ENCODE measurements around the gene DIAPH3. TPM values are rescaled to one million over a fixed set of nuclear protein-coding genes. Genes with fewer than 3 reads are reported as not detected.

The DIAPH3 gene
- total RNA-seq, 1 donor from 2014 or later, result 0.32 TPM

DNA sequence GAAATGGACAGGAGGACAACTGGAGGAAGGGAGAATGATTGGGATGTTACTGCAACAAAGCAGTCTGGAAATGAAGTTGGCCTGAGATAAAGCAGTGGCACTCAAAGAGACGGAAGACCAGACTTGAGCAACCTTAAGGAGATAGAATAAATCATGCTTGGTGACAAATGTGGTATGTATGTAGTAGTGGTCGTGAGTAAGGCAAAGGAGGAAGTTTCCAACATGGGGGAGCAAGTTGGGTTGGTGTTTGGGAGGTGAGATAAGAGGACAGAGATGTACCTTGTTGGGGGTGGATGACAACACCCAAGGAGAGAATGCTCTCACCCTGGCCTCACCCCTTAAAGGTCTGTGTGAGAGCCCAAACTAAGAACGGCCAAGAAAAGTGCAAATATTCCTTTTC is 420.5 kb downstream of the DIAPH3 start:
- Histone ChIP-seq H3K36me3 (no peaks in the 10 kb centered on the region), H3K27ac (no peak overlapping the region), H3K27me3 (no peaks in the 10 kb centered on the region), H3K4me3 (no peak overlapping the region), H3K4me1 (no peaks in the 10 kb centered on the region), H3K9me3 (no peaks in the 10 kb centered on the region)
- no peak for DNase-seq (ENCODE audit: low spot score in 2 of 2)
- no peak for TF ChIP-seq CTCF (IDR thresholded peaks at IDR 0.05)
- intact Hi-C loops (cut with DNase I), result no loop called here

DNA sequence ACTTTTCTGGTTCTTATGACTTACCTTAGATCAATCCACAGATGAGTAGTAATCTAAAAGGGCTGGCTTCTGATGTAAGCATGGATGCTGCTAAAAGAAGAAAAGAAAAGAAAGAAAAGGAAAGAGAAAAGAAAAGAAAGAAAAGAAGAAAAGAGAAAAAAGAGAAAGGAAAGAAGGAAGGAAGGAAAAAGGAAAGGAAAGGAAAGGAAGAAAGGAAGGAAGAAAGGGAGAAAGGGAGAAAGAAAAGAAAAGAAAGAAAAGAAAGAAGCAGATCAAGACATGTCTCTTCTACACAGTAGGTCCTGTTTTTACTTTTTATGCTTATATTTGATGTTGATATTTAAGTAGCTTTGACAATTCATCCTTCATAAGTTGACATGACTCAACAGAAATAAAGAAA is 421.3 kb downstream of the DIAPH3 start:
- Histone ChIP-seq H3K4me3 (no peak overlapping the region), H3K4me1 (no peaks in the 10 kb centered on the region), H3K27me3 (no peaks in the 10 kb centered on the region), H3K27ac (no peak overlapping the region), H3K36me3 (no peaks in the 10 kb centered on the region), H3K9me3 (no peaks in the 10 kb centered on the region)
- intact Hi-C loops (cut with DNase I), result no loop called here
- TF ChIP-seq CTCF (IDR thresholded peaks at IDR 0.05), result no peak
- no peak for DNase-seq (ENCODE audit: low spot score in 2 of 2)

DNA sequence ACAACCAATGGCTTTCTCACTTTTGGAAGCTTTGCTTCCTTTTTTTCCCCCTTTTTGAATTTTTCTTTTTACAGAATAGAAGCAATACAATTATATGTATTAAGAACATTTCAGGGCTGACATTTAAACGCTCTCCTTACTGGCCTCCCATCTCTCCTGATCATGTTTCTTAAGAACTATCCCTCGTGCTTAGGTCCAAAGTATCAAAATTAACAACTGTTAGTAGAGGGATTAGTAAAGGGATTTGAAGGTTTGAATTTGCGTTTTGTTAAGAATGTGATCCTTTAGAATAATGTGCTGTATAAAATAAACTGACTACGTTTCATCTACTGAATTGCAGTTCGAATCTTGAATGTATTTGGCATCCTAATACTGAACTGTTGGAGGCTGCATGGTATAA is 424.8 kb downstream of the DIAPH3 start:
- no peak for TF ChIP-seq CTCF (IDR thresholded peaks at IDR 0.05)
- DNase-seq (ENCODE audit: low spot score in 2 of 2), result no peak
- intact Hi-C loops (cut with DNase I), result no loop called here
- no peak overlapping the region for H3K27ac ChIP-seq
- no peaks in the 10 kb centered on the region for H3K27me3 ChIP-seq
- H3K36me3 ChIP-seq, result no peaks in the 10 kb centered on the region
- H3K4me3 ChIP-seq, result no peak overlapping the region
- H3K9me3 ChIP-seq, result no peaks in the 10 kb centered on the region
- no peaks in the 10 kb centered on the region for H3K4me1 ChIP-seq

DNA sequence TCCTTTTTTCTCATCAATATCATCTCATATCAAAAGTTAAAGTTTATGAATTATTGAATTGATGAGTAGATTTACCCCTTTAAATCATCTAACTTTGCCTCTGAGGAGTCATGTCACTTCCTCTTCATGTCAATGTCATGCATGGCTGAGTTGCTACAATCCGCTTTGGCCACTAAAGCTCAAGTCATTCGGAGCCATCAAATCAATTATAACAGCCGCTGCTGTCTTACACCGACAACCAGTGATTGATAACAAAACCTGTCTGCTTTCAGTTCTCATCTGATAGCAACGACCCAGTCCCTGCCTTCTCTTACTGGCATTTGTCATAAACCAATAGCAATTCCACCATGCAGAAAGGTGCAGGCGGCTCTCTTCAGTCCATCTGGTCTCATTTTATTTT is 429.3 kb downstream of the DIAPH3 start:
- intact Hi-C loops (cut with DNase I), result no loop called here
- Histone ChIP-seq H3K27me3 (no peaks in the 10 kb centered on the region), H3K4me1 (peaks cover 0 to 4% of the 10 kb centered on the region in 2 donors), H3K4me3 (no peak overlapping the region), H3K36me3 (no peaks in the 10 kb centered on the region), H3K9me3 (no peaks in the 10 kb centered on the region), H3K27ac (no peak overlapping the region)
- no peak for DNase-seq (ENCODE audit: low spot score in 2 of 2)
- no peak for TF ChIP-seq CTCF (IDR thresholded peaks at IDR 0.05)

DNA sequence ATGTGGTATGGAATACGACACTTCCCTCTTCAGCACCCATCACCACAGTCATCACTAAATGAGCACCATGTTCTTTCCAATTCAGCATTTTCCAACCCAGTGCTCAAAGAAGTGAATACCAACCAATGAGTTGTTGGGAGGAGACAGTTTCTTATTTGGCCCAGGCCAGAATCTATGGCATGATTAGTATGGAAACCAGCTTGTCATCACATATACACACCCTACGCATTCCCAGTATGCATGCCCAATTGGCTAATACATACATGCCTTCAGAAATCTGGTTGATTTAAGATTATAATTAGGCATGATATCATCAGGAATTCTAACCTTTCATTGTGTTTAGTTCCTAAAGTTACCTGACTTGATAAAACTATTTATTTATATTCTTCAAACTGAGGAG is 430.0 kb downstream of the DIAPH3 start:
- intact Hi-C loops (cut with DNase I), result no loop called here
- Histone ChIP-seq H3K27me3 (no peaks in the 10 kb centered on the region), H3K4me3 (no peak overlapping the region), H3K27ac (no peak overlapping the region), H3K36me3 (no peaks in the 10 kb centered on the region), H3K4me1 (peaks cover 0 to 4% of the 10 kb centered on the region in 2 donors), H3K9me3 (no peaks in the 10 kb centered on the region)
- no peak for TF ChIP-seq CTCF (IDR thresholded peaks at IDR 0.05)
- no peak for DNase-seq (ENCODE audit: low spot score in 2 of 2)

DNA sequence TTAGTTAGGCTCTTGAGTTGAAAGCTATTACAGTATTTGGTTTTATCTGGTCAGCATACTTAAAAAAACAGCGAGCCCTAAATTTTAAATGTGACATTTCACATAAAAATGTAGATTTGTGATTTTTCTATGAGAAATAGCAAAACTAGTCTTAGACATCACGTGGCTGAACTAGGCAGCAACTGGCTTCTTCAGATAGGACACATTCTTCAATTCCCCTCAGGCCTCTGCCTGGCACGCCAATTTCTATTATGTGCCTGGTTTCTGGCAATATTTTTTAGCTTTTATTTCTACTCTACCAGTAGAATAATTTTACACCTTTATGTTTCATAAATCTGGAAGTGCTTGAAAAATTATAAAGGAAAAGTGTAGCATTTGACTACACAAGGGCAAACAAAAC is 433.7 kb downstream of the DIAPH3 start:
- Histone ChIP-seq H3K4me3 (no peak overlapping the region), H3K36me3 (no peaks in the 10 kb centered on the region), H3K27ac (no peak overlapping the region), H3K9me3 (no peaks in the 10 kb centered on the region), H3K27me3 (no peaks in the 10 kb centered on the region), H3K4me1 (peaks cover 0 to 4% of the 10 kb centered on the region in 2 donors)
- intact Hi-C loops (cut with DNase I), result no loop called here
- no peak for DNase-seq (ENCODE audit: low spot score in 2 of 2)
- TF ChIP-seq CTCF (IDR thresholded peaks at IDR 0.05), result no peak
